OCI-LY7 (cell line): ENCODE measurements around the gene UFC1. TPM values are rescaled to one million over a fixed set of nuclear protein-coding genes. Genes with fewer than 3 reads are reported as not detected.
A peak's percentile ranks its signal among the peaks of the same experiment; 100 is the strongest.

Experiments
- Bru-seq: library from RNA; stranded (reverse); fragments of 400-500 nt; gene quantifications from one replicate; lab custom pipeline; 2021; lab: Mats Ljungman, UMichigan
- BruChase-seq, 2 experiments: library from RNA; stranded (reverse); fragments of 400-500 nt; gene quantifications; one replicate each; lab custom pipeline; 2021; lab: Mats Ljungman, UMichigan
- BruUV-seq: library from RNA; stranded (reverse); fragments of 400-500 nt; replicated peaks from 2 replicates; lab custom pipeline; 2021; lab: Mats Ljungman, UMichigan
- CTCF ChIA-PET: fragments of 300-600 bp; sonication (Branson Sonifier 250); formaldehyde crosslinking; loops from one replicate; lab custom pipeline; 2022; ENCODE audit warnings: antibody characterized with exemption; ENCODE audit not compliant: unreplicated experiment; lab: Charles Lee
- POLR2A ChIA-PET: fragments of 300-600 bp; sonication (Branson Sonifier 250); formaldehyde crosslinking; loops from one replicate; lab custom pipeline; 2022; ENCODE audit warnings: antibody characterized with exemption; lab: Charles Lee
- DNase-seq: peaks from one replicate; pipeline ENCODE4 v3.0.0-alpha.2; 2015; ENCODE audit warnings: low spot score
- H2AFZ ChIP-seq: fragments of 200-600 bp; sonication (generic), shearing (Covaris generic); 2 replicates; pipeline ENCODE4 v1.6.1; 2014; ENCODE audit warnings: mild to moderate bottlenecking, antibody characterized with exemption, low read length, moderate library complexity
- H3K27ac ChIP-seq: fragments of 200-600 bp; sonication (generic); 2 replicates; pipeline ENCODE4 v1.5.1; 2014; ENCODE audit warnings: mixed run types, low read depth, mild to moderate bottlenecking, moderate library complexity, low read length, inconsistent platforms; ENCODE audit not compliant: poor library complexity, severe bottlenecking
- H3K36me3 ChIP-seq: fragments of 200-600 bp; sonication (generic); 2 replicates; pipeline ENCODE4 v1.6.1; 2014; ENCODE audit warnings: mild to moderate bottlenecking, antibody characterized with exemption, low read length, moderate library complexity, mixed read lengths; ENCODE audit not compliant: insufficient read depth
- H3K4me1 ChIP-seq: fragments of 200-600 bp; sonication (generic); 2 replicates; pipeline ENCODE4 v1.5.1; 2014; ENCODE audit warnings: mild to moderate bottlenecking, low read length; ENCODE audit not compliant: insufficient read depth, poor library complexity, severe bottlenecking
- H3K4me2 ChIP-seq: fragments of 200-600 bp; sonication (generic); 2 replicates; pipeline ENCODE4 v1.6.1; 2014; ENCODE audit warnings: mild to moderate bottlenecking, low read length
- H3K4me3 ChIP-seq: fragments of 200-600 bp; sonication (generic); 2 replicates; pipeline ENCODE4 v1.5.1; 2014; ENCODE audit warnings: mild to moderate bottlenecking, low read depth, low read length; ENCODE audit not compliant: poor library complexity, severe bottlenecking
- H3K79me2 ChIP-seq: fragments of 200-600 bp; sonication (generic); 2 replicates; pipeline ENCODE4 v1.6.1; 2016; ENCODE audit warnings: low read depth, mild to moderate bottlenecking, low read length, moderate library complexity, mixed read lengths; ENCODE audit not compliant: insufficient read depth
- H3K9me2 ChIP-seq: fragments of 200-600 bp; sonication (generic); 2 replicates; pipeline ENCODE4 v1.6.1; 2016; ENCODE audit warnings: mild to moderate bottlenecking, low read length, mixed read lengths; ENCODE audit not compliant: insufficient read depth
- H3K9me3 ChIP-seq: fragments of 200-600 bp; sonication (generic); 2 replicates; pipeline ENCODE4 v1.6.1; 2014; ENCODE audit warnings: mild to moderate bottlenecking, mixed run types, low read length, mixed read lengths
- H4K20me1 ChIP-seq: fragments of 200-600 bp; sonication (generic); 2 replicates; pipeline ENCODE4 v1.6.1; 2014; ENCODE audit warnings: mild to moderate bottlenecking, antibody characterized with exemption, low read length, moderate library complexity, mixed read lengths; ENCODE audit not compliant: insufficient read depth
- CTCF ChIP-seq: fragments of 200-600 bp; sonication (generic); conservative IDR thresholded peaks from 2 replicates; pipeline ENCODE4 v1.5.1; 2014; ENCODE audit warnings: mild to moderate bottlenecking, antibody characterized with exemption, low read length, moderate library complexity, mixed read lengths
- EZH2phosphoT487 ChIP-seq: fragments of 200-600 bp; sonication (generic); IDR thresholded peaks from 2 replicates; pipeline ENCODE4 v1.6.1; 2018; ENCODE audit warnings: low read depth, borderline replicate concordance, mild to moderate bottlenecking, mixed run types, antibody characterized with exemption, low read length, moderate library complexity, mixed read lengths
- intact Hi-C: fragments of 100-400 bp; cut with micrococcal nuclease; formaldehyde crosslinking; loops from one replicate; pipeline ENCODE4 v1.10.0; 2022; ENCODE audit not compliant: unreplicated experiment
- long read RNA-seq: library from polyadenylated mRNA; stranded (forward); transcript quantifications from one replicate; pipeline ENCODE4 v2.0.0, GENCODE V29; 2022
- total RNA-seq, 2 experiments: library from RNA; depleted of rRNA in 1 of 2; stranded (reverse); fragments of >200 nt in 1 of 2; shearing (Covaris generic) in 1 of 2; gene quantifications; 2 replicates each; pipeline ENCODE4 v1.2.3, GENCODE V29; 2014 to 2022

UFC1 gene
- total RNA-seq (2014; rRNA removed; shearing (Covaris generic)) (61.2 and 87.7 TPM in 2 replicates), total RNA-seq (2022) (79.4 and 80.9 TPM in 2 replicates), Bru-seq, nascent RNA (percentile 80 among the genes with signal in this experiment), BruChase-seq, experiment 1, labeled RNA remaining after a 6-hour chase (percentile 87 among the genes with signal in this experiment), BruChase-seq, experiment 2, labeled RNA remaining after a 2-hour chase (percentile 74 among the genes with signal in this experiment)
- long read RNA-seq, transcript UFC1-201 (6 exons, 1,114 nt), result major isoform, 73 of 88 reads
- long read RNA-seq, transcript UFC1-206 (5 exons, 617 nt), result minor isoform, 6 of 88 reads
- long read RNA-seq, partial matches to known transcripts, result 2 of 88 reads
- long read RNA-seq, other reads (novel, unspliced or antisense), result 5 of 88 reads

- Histone ChIP-seq H3K79me2 (peaks cover 9% of the 10 kb centered on the region; the same call in 1 of the 2 replicates), H3K27ac (peak within 1 kb of the TSS; percentile 79), H3K36me3 (peaks cover 16% of the 10 kb centered on the region; the same call in 1 of the 2 replicates), H3K4me1 (peaks cover 20% of the 10 kb centered on the region), H3K4me2 (peak within 1 kb of the TSS; percentile 67), H2AFZ (peak within 1 kb of the TSS; percentile 92), H3K9me2 (no peaks in the 10 kb centered on the region), H3K4me3 (peak within 1 kb of the TSS; percentile 73), H4K20me1 (no peaks in the 10 kb centered on the region), H3K9me3 (no peaks in the 10 kb centered on the region)
- BruUV-seq, result TSS peak; percentile 99
- no peak for TF ChIP-seq EZH2phosphoT487
- no peak for TF ChIP-seq CTCF
- CTCF ChIA-PET, result no interaction called here
- POLR2A ChIA-PET, result interaction anchor here (0.6 to 2.8 kb wide), 10 partner anchors 8 to 348 kb away, joined by 3 to 18 read pairs (median 4); partner anchors contain the start of genes ARHGAP30 and PPOX
- intact Hi-C loops, result loop anchor here (2.0 kb wide), 1 partner anchor 85 kb away; the partner anchor contains the start of gene ARHGAP30
- peak; percentile 95 for DNase-seq
Measured at GRCh38 chr1:161153682-161154337, at the start of gene UFC1. Gene UFC1 (plus strand): TSS chr1:161153978. CDS start chr1:161153998, 20 bp downstream.

GRCh38 chr1:161106431-161106830 is 47.3 kb upstream of the UFC1 start:
- Histone ChIP-seq H4K20me1 (no peaks in the 10 kb centered on the region), H3K9me2 (no peaks in the 10 kb centered on the region), H3K9me3 (no peaks in the 10 kb centered on the region), H2AFZ (no peak overlapping the region), H3K4me2 (no peak overlapping the region), H3K4me3 (no peak overlapping the region), H3K79me2 (peaks cover 57% of the 10 kb centered on the region; the same call in 1 of the 2 replicates), H3K27ac (no peak overlapping the region), H3K36me3 (peaks cover 81% of the 10 kb centered on the region), H3K4me1 (no peaks in the 10 kb centered on the region)
- no TSS peak for BruUV-seq
- TF ChIP-seq CTCF (no peak), EZH2phosphoT487 (no peak)
- DNase-seq, result no peak
- intact Hi-C loops, result no loop called here
- CTCF ChIA-PET, result interaction anchor here (0.6 kb wide), 1 partner anchor 37 kb away, joined by 3 read pairs; the partner anchor contains the start of gene ARHGAP30
- POLR2A ChIA-PET, result interaction anchor here (0.6 to 0.9 kb wide), 3 partner anchors 11 to 66 kb away, joined by 3 to 6 read pairs (median 3); no protein-coding TSS in a partner anchor
